Liver (tissue), 9 donors: ENCODE results near the gene PLA2G4E. TPM values are rescaled to one million over a fixed set of nuclear protein-coding genes. Genes with fewer than 3 reads are reported as not detected.

Experiments
- DNase-seq: peaks from one replicate; pipeline ENCODE4 v3.0.0-alpha.2; 2017; ENCODE audit warnings: low spot score
- H3K27ac ChIP-seq, 2 donors: one replicate each; pipeline ENCODE4 v1.7.0; 2013; ENCODE audit warnings: inconsistent platforms in 2 of 2, low read length in 2 of 2, control low read depth in 1 of 2, low read depth in 1 of 2, mild to moderate bottlenecking in 1 of 2
- H3K27me3 ChIP-seq, 4 donors: one replicate each; pipeline versions ENCODE4 v1.6.1 to v1.7.0; 2013; ENCODE audit warnings: low read length in 3 of 4, inconsistent platforms in 1 of 4, mild to moderate bottlenecking in 1 of 4, moderate library complexity in 1 of 4; ENCODE audit not compliant: control insufficient read depth in 4 of 4, insufficient read depth in 4 of 4
- H3K36me3 ChIP-seq, 4 donors: one replicate each; pipeline versions ENCODE4 v1.6.1 to v1.7.0; 2013; ENCODE audit warnings: low read length in 3 of 4, mild to moderate bottlenecking in 3 of 4, low read depth in 1 of 4, moderate library complexity in 1 of 4; ENCODE audit not compliant: control insufficient read depth in 4 of 4, insufficient read depth in 3 of 4
- H3K4me1 ChIP-seq, 4 donors: one replicate each; pipeline versions ENCODE4 v1.6.1 to v1.7.0; 2013; ENCODE audit warnings: low read length in 3 of 4, mild to moderate bottlenecking in 3 of 4, moderate library complexity in 1 of 4; ENCODE audit not compliant: control insufficient read depth in 4 of 4, insufficient read depth in 4 of 4
- H3K4me3 ChIP-seq, 3 donors: one replicate each; pipeline versions ENCODE4 v1.6.1 to v1.7.0; 2013; ENCODE audit warnings: low read length in 3 of 3, control low read depth in 1 of 3, low read depth in 1 of 3, mild to moderate bottlenecking in 1 of 3
- H3K9ac ChIP-seq, 2 donors: one replicate each; pipeline ENCODE4 v1.7.0; 2013; ENCODE audit warnings: low read length in 2 of 2, mild to moderate bottlenecking in 2 of 2, moderate library complexity in 2 of 2, control low read depth in 1 of 2, low read depth in 1 of 2
- H3K9me3 ChIP-seq, 4 donors: one replicate each; pipeline versions ENCODE4 v1.6.1 to v1.7.0; 2013; ENCODE audit warnings: low read length in 3 of 4; ENCODE audit not compliant: control insufficient read depth in 4 of 4
- CTCF ChIP-seq: fragments of 150-350 bp; IDR thresholded peaks from 2 replicates; pipeline ENCODE4 v1.5.1; 2017; ENCODE audit warnings: improper control_type of control experiment, low read depth, low read length; ENCODE audit not compliant: missing input control
- EGR1 ChIP-seq, 2 donors: IDR thresholded peaks; 2 replicates each; pipeline ENCODE4 v1.6.1; 2016 to 2018; ENCODE audit warnings: antibody characterized with exemption in 2 of 2, low read depth in 2 of 2
- FOXA1 ChIP-seq: IDR thresholded peaks from 2 replicates; pipeline ENCODE4 v1.6.1; 2016; ENCODE audit warnings: antibody characterized with exemption
- FOXA2 ChIP-seq: IDR thresholded peaks from 2 replicates; pipeline ENCODE4 v1.6.1; 2016; ENCODE audit warnings: antibody characterized with exemption
- GABPA ChIP-seq, 2 donors: IDR thresholded peaks in 1 of 2; conservative IDR thresholded peaks in 1 of 2; 2 replicates each; pipeline ENCODE4 v1.6.1; 2016; ENCODE audit warnings: antibody characterized with exemption in 2 of 2, mild to moderate bottlenecking in 1 of 2, moderate library complexity in 1 of 2
- HNF4G ChIP-seq: IDR thresholded peaks from 2 replicates; pipeline ENCODE4 v1.6.1; 2016; ENCODE audit warnings: antibody characterized with exemption
- JUND ChIP-seq, 2 donors: IDR thresholded peaks; 2 replicates each; pipeline ENCODE4 v1.6.1; 2016; ENCODE audit warnings: antibody characterized with exemption in 2 of 2
- NR2F2 ChIP-seq: IDR thresholded peaks from 2 replicates; pipeline ENCODE4 v1.6.1; 2016; ENCODE audit warnings: antibody characterized with exemption
- RAD21 ChIP-seq, 2 donors: IDR thresholded peaks; 2 replicates each; pipeline ENCODE4 v1.6.1; 2016; ENCODE audit warnings: antibody characterized with exemption in 2 of 2, mild to moderate bottlenecking in 2 of 2
- RXRA ChIP-seq, 2 donors: IDR thresholded peaks; 2 replicates each; pipeline ENCODE4 v1.6.1; 2017 to 2018; ENCODE audit warnings: antibody characterized with exemption in 2 of 2, mild to moderate bottlenecking in 1 of 2
- SP1 ChIP-seq: IDR thresholded peaks from 2 replicates; pipeline ENCODE4 v1.6.1; 2018; ENCODE audit warnings: antibody characterized with exemption, mild to moderate bottlenecking
- TAF1 ChIP-seq: conservative IDR thresholded peaks from 2 replicates; pipeline ENCODE4 v1.6.1; 2016; ENCODE audit warnings: antibody characterized with exemption, mild to moderate bottlenecking
- YY1 ChIP-seq: IDR thresholded peaks from 2 replicates; pipeline ENCODE4 v1.6.1; 2016; ENCODE audit warnings: antibody characterized with exemption, mild to moderate bottlenecking
- WGBS: extraction: QIAGEN DNeasy Blood & Tissue Kit; methylation state at CpG from one replicate; pipeline ENCODE4 v1.1.7; 2013; 5-methylcytosine and 5-hydroxymethylcytosine counted together
- polyA plus RNA-seq, 2 donors: library from polyadenylated mRNA; stranded (reverse) in 1 of 2; unstranded in 1 of 2; fragments of 200-250 nt in 1 of 2; fragments of >200 nt in 1 of 2; fragmentation: Nextera tagmentation in 1 of 2; extraction: Ambion mirVana in 1 of 2; gene quantifications; one replicate each; pipeline versions ENCODE4 v1.2.1 to v1.2.3, GENCODE V29; 2013 to 2015
- total RNA-seq, 2 donors: library from RNA; depleted of rRNA; stranded (reverse); fragments of >200 nt; gene quantifications; one replicate each; pipeline ENCODE4 v1.2.3, GENCODE V29; 2014
- TF ChIP-seq, protein P1 (sequence below): IDR thresholded peaks from 2 replicates; pipeline ENCODE4 v1.6.1; 2016; ENCODE audit warnings: antibody characterized with exemption
- TF ChIP-seq, protein P2 (sequence below): IDR thresholded peaks from 2 replicates; pipeline ENCODE4 v1.6.1; 2016; ENCODE audit warnings: antibody characterized with exemption, mild to moderate bottlenecking
- TF ChIP-seq, protein P3 (sequence below): IDR thresholded peaks from 2 replicates; pipeline ENCODE4 v1.6.1; 2016; ENCODE audit warnings: antibody characterized with exemption
- donor health status: healthy.
- donor health status: healthy.
- donor health status: healthy.
- donor health status: healthy.
- donor health status: healthy.

The PLA2G4E gene
- total and polyA plus RNA-seq, 4 donors = not detected

DNA sequence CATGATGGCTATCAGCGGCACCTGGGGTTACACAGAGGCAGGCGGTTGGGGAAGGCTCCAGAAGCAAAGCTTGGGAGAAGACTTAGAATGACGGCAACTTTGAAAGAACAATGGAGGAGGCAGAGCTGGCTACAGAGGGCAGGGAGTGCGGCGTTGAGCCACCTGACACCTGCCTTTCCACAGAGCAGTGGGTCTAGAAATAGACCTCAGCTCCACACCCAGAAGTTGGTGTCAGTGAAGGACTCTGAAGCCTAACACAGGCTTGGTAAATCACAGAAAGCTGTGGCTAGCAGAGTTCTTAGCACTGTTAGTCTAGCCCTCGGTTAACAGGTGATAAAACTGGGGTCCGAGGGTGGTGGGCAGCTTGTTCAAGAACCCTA, 25.4 kb downstream of the PLA2G4E start:
- Histone ChIP-seq H3K4me3 (no peak overlapping the region), H3K9ac (no peak overlapping the region), H3K27me3 (no peaks in the 10 kb centered on the region), H3K27ac (no peak overlapping the region), H3K4me1 (no peaks in the 10 kb centered on the region), H3K36me3 (no peaks in the 10 kb centered on the region), H3K9me3 (no peaks in the 10 kb centered on the region)
- no peak for TF ChIP-seq SP1
- TF ChIP-seq, protein P1, sequence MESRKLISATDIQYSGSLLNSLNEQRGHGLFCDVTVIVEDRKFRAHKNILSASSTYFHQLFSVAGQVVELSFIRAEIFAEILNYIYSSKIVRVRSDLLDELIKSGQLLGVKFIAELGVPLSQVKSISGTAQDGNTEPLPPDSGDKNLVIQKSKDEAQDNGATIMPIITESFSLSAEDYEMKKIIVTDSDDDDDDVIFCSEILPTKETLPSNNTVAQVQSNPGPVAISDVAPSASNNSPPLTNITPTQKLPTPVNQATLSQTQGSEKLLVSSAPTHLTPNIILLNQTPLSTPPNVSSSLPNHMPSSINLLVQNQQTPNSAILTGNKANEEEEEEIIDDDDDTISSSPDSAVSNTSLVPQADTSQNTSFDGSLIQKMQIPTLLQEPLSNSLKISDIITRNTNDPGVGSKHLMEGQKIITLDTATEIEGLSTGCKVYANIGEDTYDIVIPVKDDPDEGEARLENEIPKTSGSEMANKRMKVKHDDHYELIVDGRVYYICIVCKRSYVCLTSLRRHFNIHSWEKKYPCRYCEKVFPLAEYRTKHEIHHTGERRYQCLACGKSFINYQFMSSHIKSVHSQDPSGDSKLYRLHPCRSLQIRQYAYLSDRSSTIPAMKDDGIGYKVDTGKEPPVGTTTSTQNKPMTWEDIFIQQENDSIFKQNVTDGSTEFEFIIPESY = no peak
- no peak for TF ChIP-seq EGR1 (IDR thresholded peaks at IDR 0.05; ENCODE audit: low read depth in 2 of 2)
- no peak for TF ChIP-seq YY1
- no peak for TF ChIP-seq CTCF
- TF ChIP-seq, protein P2, sequence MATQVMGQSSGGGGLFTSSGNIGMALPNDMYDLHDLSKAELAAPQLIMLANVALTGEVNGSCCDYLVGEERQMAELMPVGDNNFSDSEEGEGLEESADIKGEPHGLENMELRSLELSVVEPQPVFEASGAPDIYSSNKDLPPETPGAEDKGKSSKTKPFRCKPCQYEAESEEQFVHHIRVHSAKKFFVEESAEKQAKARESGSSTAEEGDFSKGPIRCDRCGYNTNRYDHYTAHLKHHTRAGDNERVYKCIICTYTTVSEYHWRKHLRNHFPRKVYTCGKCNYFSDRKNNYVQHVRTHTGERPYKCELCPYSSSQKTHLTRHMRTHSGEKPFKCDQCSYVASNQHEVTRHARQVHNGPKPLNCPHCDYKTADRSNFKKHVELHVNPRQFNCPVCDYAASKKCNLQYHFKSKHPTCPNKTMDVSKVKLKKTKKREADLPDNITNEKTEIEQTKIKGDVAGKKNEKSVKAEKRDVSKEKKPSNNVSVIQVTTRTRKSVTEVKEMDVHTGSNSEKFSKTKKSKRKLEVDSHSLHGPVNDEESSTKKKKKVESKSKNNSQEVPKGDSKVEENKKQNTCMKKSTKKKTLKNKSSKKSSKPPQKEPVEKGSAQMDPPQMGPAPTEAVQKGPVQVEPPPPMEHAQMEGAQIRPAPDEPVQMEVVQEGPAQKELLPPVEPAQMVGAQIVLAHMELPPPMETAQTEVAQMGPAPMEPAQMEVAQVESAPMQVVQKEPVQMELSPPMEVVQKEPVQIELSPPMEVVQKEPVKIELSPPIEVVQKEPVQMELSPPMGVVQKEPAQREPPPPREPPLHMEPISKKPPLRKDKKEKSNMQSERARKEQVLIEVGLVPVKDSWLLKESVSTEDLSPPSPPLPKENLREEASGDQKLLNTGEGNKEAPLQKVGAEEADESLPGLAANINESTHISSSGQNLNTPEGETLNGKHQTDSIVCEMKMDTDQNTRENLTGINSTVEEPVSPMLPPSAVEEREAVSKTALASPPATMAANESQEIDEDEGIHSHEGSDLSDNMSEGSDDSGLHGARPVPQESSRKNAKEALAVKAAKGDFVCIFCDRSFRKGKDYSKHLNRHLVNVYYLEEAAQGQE = no peak
- no peak for TF ChIP-seq HNF4G
- TF ChIP-seq FOXA2 = no peak
- no peak for TF ChIP-seq JUND (IDR thresholded peaks at IDR 0.05)
- no peak for TF ChIP-seq RXRA (IDR thresholded peaks at IDR 0.05)
- TF ChIP-seq FOXA1 = no peak
- no peak for TF ChIP-seq TAF1
- TF ChIP-seq GABPA (IDR thresholded peaks at IDR 0.05 in 1 of 2, conservative IDR thresholded peaks at IDR 0.05 in 1 of 2) = no peak
- no peak for DNase-seq
- WGBS = 97% methylated on average over 7 of the region's 7 CpGs

- no peak for TF ChIP-seq TAF1
- TF ChIP-seq, protein P2 = no peak
- no peak for TF ChIP-seq FOXA2
- no peak for TF ChIP-seq NR2F2
- TF ChIP-seq RAD21 (IDR thresholded peaks at IDR 0.05) = no peak
- no peak for TF ChIP-seq SP1
- no peak for TF ChIP-seq HNF4G
- TF ChIP-seq JUND (IDR thresholded peaks at IDR 0.05) = no peak
- TF ChIP-seq FOXA1 = no peak
- no peak for TF ChIP-seq GABPA (IDR thresholded peaks at IDR 0.05 in 1 of 2, conservative IDR thresholded peaks at IDR 0.05 in 1 of 2)
- TF ChIP-seq RXRA (IDR thresholded peaks at IDR 0.05) = no peak
- TF ChIP-seq EGR1 (IDR thresholded peaks at IDR 0.05; ENCODE audit: low read depth in 2 of 2) = no peak
- TF ChIP-seq, protein P3, sequence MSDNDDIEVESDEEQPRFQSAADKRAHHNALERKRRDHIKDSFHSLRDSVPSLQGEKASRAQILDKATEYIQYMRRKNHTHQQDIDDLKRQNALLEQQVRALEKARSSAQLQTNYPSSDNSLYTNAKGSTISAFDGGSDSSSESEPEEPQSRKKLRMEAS = no peak
- TF ChIP-seq, protein P1 = no peak
- no peak for DNase-seq
- Histone ChIP-seq H3K27ac (no peak overlapping the region), H3K4me3 (no peak overlapping the region), H3K9ac (no peak overlapping the region), H3K9me3 (no peaks in the 10 kb centered on the region), H3K36me3 (no peaks in the 10 kb centered on the region), H3K27me3 (no peaks in the 10 kb centered on the region), H3K4me1 (no peaks in the 10 kb centered on the region)
- 87% methylated on average over 10 of the region's 10 CpGs for WGBS
These were observed 25.9 kb downstream of the PLA2G4E start for GRCh38 chr15:41994772-41995475.
